Stimulated activated effector memory CD8-positive, alpha-beta T cell treated with anti-CD3 and anti-CD28 coated beads, Interleukin-12 subunit alpha, Interleukin-12 subunit beta, amount 100 ng/mL, for 72 hours (primary cell): ENCODE measurements around the gene TNFRSF25.
A peak's percentile ranks its signal among the peaks of the same experiment; 100 is the strongest.
"Not testable (repeated sequence)": the region's sequence is repeated elsewhere in the genome, so short reads cannot be mapped to it uniquely, and the experiment has no call there.

ENCODE experiments used
- ATAC-seq: fragments of 150-1000 bp; cut with Tn5 transposase; 2 replicates; pipeline ENCODE4 v1.10.0; 2021
- DNase-seq, 2 donors: peaks; one replicate each; pipeline ENCODE4 v3.0.0; 2021 to 2022; ENCODE audit warnings: low spot score in 2 of 2
- H3K27ac Mint-ChIP-seq: one replicate; pipeline ENCODE4 v1.8.0; 2022; ENCODE audit warnings: mild to moderate bottlenecking, mixed read lengths
- H3K36me3 Mint-ChIP-seq: one replicate; pipeline ENCODE4 v1.8.0; 2022; ENCODE audit warnings: mild to moderate bottlenecking, mixed read lengths
- H3K4me1 Mint-ChIP-seq: one replicate; pipeline ENCODE4 v1.8.0; 2022; ENCODE audit warnings: mixed read lengths
- H3K4me3 Mint-ChIP-seq: one replicate; pipeline ENCODE4 v1.8.0; 2022; ENCODE audit warnings: mild to moderate bottlenecking, mixed read lengths
- H3K9me3 Mint-ChIP-seq: one replicate; pipeline ENCODE4 v1.8.0; 2022; ENCODE audit warnings: mixed read lengths

Gene TNFRSF25

GRCh38 chr1:6495540-6496364 lies 29.8 kb upstream of the TNFRSF25 start:
- no peak for ATAC-seq
- Mint-ChIP-seq H3K36me3 (no peaks in the 10 kb centered on the region), H3K4me1 (peaks cover 22% of the 10 kb centered on the region), H3K9me3 (no peaks in the 10 kb centered on the region), H3K4me3 (peak overlapping the region; percentile 32), H3K27ac (no peak overlapping the region)
- DNase-seq: no peak

GRCh38 chr1:6495041-6495441 lies 29.1 kb upstream of the TNFRSF25 start:
- Mint-ChIP-seq H3K27ac (no peak overlapping the region), H3K4me3 (no peak overlapping the region), H3K36me3 (no peaks in the 10 kb centered on the region), H3K9me3 (no peaks in the 10 kb centered on the region), H3K4me1 (peaks cover 25% of the 10 kb centered on the region)
- no peak for DNase-seq
- no peak for ATAC-seq

GRCh38 chr1:6494627-6495026 lies 28.7 kb upstream of the TNFRSF25 start:
- Mint-ChIP-seq H3K4me1 (peaks cover 26% of the 10 kb centered on the region), H3K4me3 (no peak overlapping the region), H3K27ac (no peak overlapping the region), H3K36me3 (no peaks in the 10 kb centered on the region), H3K9me3 (no peaks in the 10 kb centered on the region)
- ATAC-seq (no peak), DNase-seq (no peak)

GRCh38 chr1:6493834-6494223 lies 27.9 kb upstream of the TNFRSF25 start:
- not testable (repeated sequence) for H3K36me3 Mint-ChIP-seq, DNase-seq, H3K9me3 Mint-ChIP-seq, ATAC-seq, H3K27ac Mint-ChIP-seq, H3K4me3 Mint-ChIP-seq
- peaks cover 26% of the 10 kb centered on the region for H3K4me1 Mint-ChIP-seq

GRCh38 chr1:6491966-6492365 lies 26.0 kb upstream of the TNFRSF25 start:
- Mint-ChIP-seq H3K4me3 (peak overlapping the region; percentile 79), H3K27ac (peak overlapping the region; percentile 43)

GRCh38 chr1:6491480-6491962 lies 25.5 kb upstream of the TNFRSF25 start, which contains the start of gene PLEKHG5:
Gene PLEKHG5 (minus strand): TSS chr1:6491667. CDS start chr1:6477571, 14,096 bp downstream.
- Mint-ChIP-seq H3K9me3 (no peaks in the 10 kb centered on the region), H3K27ac (peak within 1 kb of the TSS; percentile 43), H3K36me3 (no peaks in the 10 kb centered on the region), H3K4me1 (peaks cover 23% of the 10 kb centered on the region), H3K4me3 (peak within 1 kb of the TSS; percentile 79)
- ATAC-seq: no peak
- no peak for DNase-seq

More at GRCh38 chr1:6491966-6492365, 26.0 kb upstream of the TNFRSF25 start:
- H3K36me3 Mint-ChIP-seq: no peaks in the 10 kb centered on the region
- no peak for DNase-seq
- ATAC-seq: no peak
- H3K4me1 Mint-ChIP-seq: peaks cover 20% of the 10 kb centered on the region
- no peaks in the 10 kb centered on the region for H3K9me3 Mint-ChIP-seq

- Mint-ChIP-seq H3K4me3 (peak overlapping the region; percentile 79), H3K9me3 (no peaks in the 10 kb centered on the region), H3K27ac (peak overlapping the region; percentile 43), H3K36me3 (no peaks in the 10 kb centered on the region), H3K4me1 (peaks cover 26% of the 10 kb centered on the region)
- ATAC-seq (no peak), DNase-seq (no peak)
Observed at GRCh38 chr1:6491081-6491449, 25.1 kb upstream of the TNFRSF25 start.

- ATAC-seq (peak; percentile 68), DNase-seq (peak; percentile 34 to 80)
- H3K4me1 Mint-ChIP-seq: peaks cover 26% of the 10 kb centered on the region
- no peaks in the 10 kb centered on the region for H3K36me3 Mint-ChIP-seq
- H3K27ac Mint-ChIP-seq: peak overlapping the region; percentile 43
- no peaks in the 10 kb centered on the region for H3K9me3 Mint-ChIP-seq
- peak overlapping the region; percentile 79 for H3K4me3 Mint-ChIP-seq
Observed at GRCh38 chr1:6490181-6491080, 24.5 kb upstream of the TNFRSF25 start.

GRCh38 chr1:6489799-6490180 lies 23.8 kb upstream of the TNFRSF25 start:
- H3K4me3 Mint-ChIP-seq: peak overlapping the region; percentile 79
- H3K36me3 Mint-ChIP-seq: no peaks in the 10 kb centered on the region
- peak overlapping the region; percentile 43 for H3K27ac Mint-ChIP-seq
- no peaks in the 10 kb centered on the region for H3K9me3 Mint-ChIP-seq
- ATAC-seq (peak; percentile 82), DNase-seq (peak; percentile 81 to 88)
- peaks cover 26% of the 10 kb centered on the region for H3K4me1 Mint-ChIP-seq

- H3K36me3 Mint-ChIP-seq: no peaks in the 10 kb centered on the region
- ATAC-seq (no peak), DNase-seq (no peak)
- no peak overlapping the region for H3K27ac Mint-ChIP-seq
- H3K4me3 Mint-ChIP-seq: peak overlapping the region; percentile 79
- no peaks in the 10 kb centered on the region for H3K9me3 Mint-ChIP-seq
- peaks cover 26% of the 10 kb centered on the region for H3K4me1 Mint-ChIP-seq
Observed at GRCh38 chr1:6489383-6489765, 23.4 kb upstream of the TNFRSF25 start.

GRCh38 chr1:6488602-6489382 lies 22.8 kb upstream of the TNFRSF25 start:
- Mint-ChIP-seq H3K4me3 (no peak overlapping the region), H3K9me3 (no peaks in the 10 kb centered on the region), H3K36me3 (no peaks in the 10 kb centered on the region), H3K27ac (no peak overlapping the region), H3K4me1 (peaks cover 26% of the 10 kb centered on the region)
- no peak for DNase-seq
- ATAC-seq: no peak

GRCh38 chr1:6487804-6488484 lies 22.0 kb upstream of the TNFRSF25 start:
- no peaks in the 10 kb centered on the region for H3K36me3 Mint-ChIP-seq
- H3K9me3 Mint-ChIP-seq: no peaks in the 10 kb centered on the region
- H3K4me3 Mint-ChIP-seq: no peak overlapping the region
- DNase-seq (no peak), ATAC-seq (no peak)
- peaks cover 26% of the 10 kb centered on the region for H3K4me1 Mint-ChIP-seq
- H3K27ac Mint-ChIP-seq: no peak overlapping the region

- ATAC-seq (peak; percentile 79), DNase-seq (peak; percentile 78 to 90)
- peak overlapping the region; percentile 55 for H3K4me3 Mint-ChIP-seq
- H3K27ac Mint-ChIP-seq: no peak overlapping the region
- H3K36me3 Mint-ChIP-seq: no peaks in the 10 kb centered on the region
- no peaks in the 10 kb centered on the region for H3K9me3 Mint-ChIP-seq
- H3K4me1 Mint-ChIP-seq: peaks cover 21% of the 10 kb centered on the region
Observed at GRCh38 chr1:6486433-6487011, 20.5 kb upstream of the TNFRSF25 start.
